WTC11 (cell line): ENCODE data around the gene NUP210. TPM values are rescaled to one million over a fixed set of nuclear protein-coding genes. Genes with fewer than 3 reads are reported as not detected.

Experiments used
- ATAC-seq: fragments of 200-7000 bp; cut with Tn5 transposase; 2 replicates; pipeline ENCODE4 v1.10.0; 2021; ENCODE audit warnings: mild to moderate bottlenecking, moderate library complexity
- CTCF ChIA-PET: fragments of 300-600 bp; sonication (Branson Sonifier 250); formaldehyde crosslinking; loops from one replicate; lab custom pipeline; 2021; ENCODE audit warnings: antibody characterized with exemption; lab: Charles Lee
- POLR2A ChIA-PET: fragments of 350-600 bp; sonication (Branson Sonifier 250); formaldehyde crosslinking; loops from one replicate; lab custom pipeline; 2021; ENCODE audit warnings: antibody characterized with exemption; lab: Charles Lee
- DNase-seq: peaks from one replicate; pipeline ENCODE4 v3.0.0; 2021; ENCODE audit warnings: low spot score
- H3K27ac Mint-ChIP-seq: 2 replicates; pipeline ENCODE4 v1.8.0; 2021; ENCODE audit warnings: mixed read lengths
- H3K27me3 Mint-ChIP-seq: 2 replicates; pipeline ENCODE4 v1.8.0; 2021; ENCODE audit warnings: low read depth, mild to moderate bottlenecking, moderate library complexity, mixed read lengths
- H3K36me3 Mint-ChIP-seq: 2 replicates; pipeline ENCODE4 v1.8.0; 2021; ENCODE audit warnings: mixed read lengths
- H3K4me1 Mint-ChIP-seq: 2 replicates; pipeline ENCODE4 v1.8.0; 2022; ENCODE audit warnings: mixed read lengths
- H3K4me3 Mint-ChIP-seq: 2 replicates; pipeline ENCODE4 v1.8.0; 2021; ENCODE audit warnings: mild to moderate bottlenecking, moderate library complexity, mixed read lengths
- H3K9me3 Mint-ChIP-seq: 2 replicates; pipeline ENCODE4 v1.8.0; 2021; ENCODE audit warnings: mixed read lengths
- IRF2 ChIP-seq: sonication (generic); formaldehyde crosslinking; IDR thresholded peaks from 2 replicates; pipeline ENCODE4 v1.8.0; 2022; ENCODE audit warnings: low read depth, missing genetic modification reagents, borderline replicate concordance
- NFYB ChIP-seq: sonication (generic); formaldehyde crosslinking; conservative IDR thresholded peaks from 2 replicates; pipeline ENCODE4 v1.8.0; 2022; ENCODE audit warnings: low read depth, missing genetic modification reagents
- NR1H2 ChIP-seq: sonication (generic); formaldehyde crosslinking; IDR thresholded peaks from 2 replicates; pipeline ENCODE4 v1.9.0; 2021; ENCODE audit warnings: mild to moderate bottlenecking, moderate library complexity, missing genetic modification reagents
- SMAD4 ChIP-seq: sonication (generic); formaldehyde crosslinking; IDR thresholded peaks from 2 replicates; pipeline ENCODE4 v1.8.0; 2022; ENCODE audit warnings: mild to moderate bottlenecking, missing genetic modification reagents
- SP1 ChIP-seq: sonication (generic); formaldehyde crosslinking; conservative IDR thresholded peaks from 2 replicates; pipeline ENCODE4 v1.8.1; 2022; ENCODE audit warnings: missing genetic modification reagents
- TEAD1 ChIP-seq: sonication (generic); formaldehyde crosslinking; IDR thresholded peaks from 2 replicates; pipeline ENCODE4 v1.8.0; 2022; ENCODE audit warnings: mild to moderate bottlenecking, missing genetic modification reagents
- total RNA-seq: library from RNA; stranded (reverse); gene quantifications from 3 replicates; pipeline ENCODE4 v1.2.3, GENCODE V29; 2021
- TF ChIP-seq, protein P1 (sequence below): sonication (generic); formaldehyde crosslinking; IDR thresholded peaks from 2 replicates; pipeline ENCODE4 v1.8.1; 2023; ENCODE audit warnings: mild to moderate bottlenecking, missing genetic modification reagents, moderate library complexity
- TF ChIP-seq, protein P2 (sequence below): sonication (generic); formaldehyde crosslinking; IDR thresholded peaks from 2 replicates; pipeline ENCODE4 v1.8.1; 2023; ENCODE audit warnings: mild to moderate bottlenecking, missing genetic modification reagents
- TF ChIP-seq, protein P3 (sequence below): sonication (generic); formaldehyde crosslinking; IDR thresholded peaks from 2 replicates; pipeline ENCODE4 v1.8.0; 2023; ENCODE audit warnings: missing genetic modification reagents, mild to moderate bottlenecking, borderline replicate concordance
- TF ChIP-seq, protein P4 (sequence below): fragments of 250-450 bp; sonication (Bioruptor Pico); IDR thresholded peaks from 2 replicates; pipeline ENCODE4 v1.8.0; 2021; ENCODE audit warnings: mild to moderate bottlenecking
- TF ChIP-seq, protein P5 (sequence below): sonication (generic); formaldehyde crosslinking; IDR thresholded peaks from 2 replicates; pipeline ENCODE4 v1.8.0; 2023; ENCODE audit warnings: mild to moderate bottlenecking, missing genetic modification reagents
- TF ChIP-seq, protein P6 (sequence below): sonication (generic); formaldehyde crosslinking; IDR thresholded peaks from 2 replicates; pipeline ENCODE4 v1.8.0; 2022; ENCODE audit warnings: mild to moderate bottlenecking, missing genetic modification reagents

NUP210 gene
- total RNA-seq, 1 experiment from 2014 or later = 59.2 TPM

DNA sequence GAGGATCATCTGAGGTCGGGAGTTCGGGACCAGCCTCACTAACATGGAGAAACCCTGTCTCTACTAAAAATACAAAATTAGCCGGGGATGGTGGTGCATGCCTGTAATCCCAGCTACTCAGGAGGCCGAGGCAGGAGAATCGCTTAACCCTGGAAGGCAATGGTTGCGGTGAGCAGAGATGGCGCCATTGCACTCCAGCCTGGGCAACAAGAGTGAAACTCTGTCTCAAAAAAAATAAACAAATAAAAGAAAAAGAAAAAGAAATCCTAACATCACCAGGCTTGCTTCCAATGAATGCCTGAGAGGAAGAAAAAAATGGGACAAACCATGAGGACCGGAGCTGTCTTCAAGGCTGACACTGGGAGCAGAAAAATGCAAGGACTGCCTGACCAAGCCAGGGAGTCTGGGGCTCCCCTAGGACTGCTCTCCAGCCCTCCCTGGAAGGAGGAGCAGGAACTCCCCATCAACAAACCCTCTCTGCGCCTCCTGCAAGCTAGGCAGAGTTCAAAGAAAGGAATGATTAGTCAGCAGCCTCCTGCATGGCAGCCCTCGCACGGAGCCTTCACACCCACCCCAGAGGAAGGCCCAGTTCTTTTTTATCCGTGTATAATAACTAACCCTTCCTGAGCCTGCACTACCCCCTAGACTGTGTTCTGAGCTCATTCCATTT is 55.4 kb downstream of the NUP210 start (continued):
- TF ChIP-seq, protein P1, sequence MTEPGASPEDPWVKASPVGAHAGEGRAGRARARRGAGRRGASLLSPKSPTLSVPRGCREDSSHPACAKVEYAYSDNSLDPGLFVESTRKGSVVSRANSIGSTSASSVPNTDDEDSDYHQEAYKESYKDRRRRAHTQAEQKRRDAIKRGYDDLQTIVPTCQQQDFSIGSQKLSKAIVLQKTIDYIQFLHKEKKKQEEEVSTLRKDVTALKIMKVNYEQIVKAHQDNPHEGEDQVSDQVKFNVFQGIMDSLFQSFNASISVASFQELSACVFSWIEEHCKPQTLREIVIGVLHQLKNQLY = no peak
- TF ChIP-seq SMAD4 (CRISPR knock-in tag) = no peak
- TF ChIP-seq, protein P2, sequence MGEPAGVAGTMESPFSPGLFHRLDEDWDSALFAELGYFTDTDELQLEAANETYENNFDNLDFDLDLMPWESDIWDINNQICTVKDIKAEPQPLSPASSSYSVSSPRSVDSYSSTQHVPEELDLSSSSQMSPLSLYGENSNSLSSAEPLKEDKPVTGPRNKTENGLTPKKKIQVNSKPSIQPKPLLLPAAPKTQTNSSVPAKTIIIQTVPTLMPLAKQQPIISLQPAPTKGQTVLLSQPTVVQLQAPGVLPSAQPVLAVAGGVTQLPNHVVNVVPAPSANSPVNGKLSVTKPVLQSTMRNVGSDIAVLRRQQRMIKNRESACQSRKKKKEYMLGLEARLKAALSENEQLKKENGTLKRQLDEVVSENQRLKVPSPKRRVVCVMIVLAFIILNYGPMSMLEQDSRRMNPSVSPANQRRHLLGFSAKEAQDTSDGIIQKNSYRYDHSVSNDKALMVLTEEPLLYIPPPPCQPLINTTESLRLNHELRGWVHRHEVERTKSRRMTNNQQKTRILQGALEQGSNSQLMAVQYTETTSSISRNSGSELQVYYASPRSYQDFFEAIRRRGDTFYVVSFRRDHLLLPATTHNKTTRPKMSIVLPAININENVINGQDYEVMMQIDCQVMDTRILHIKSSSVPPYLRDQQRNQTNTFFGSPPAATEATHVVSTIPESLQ (CRISPR knock-in tag) = no peak
- TF ChIP-seq TEAD1 = no peak
- TF ChIP-seq SP1 (CRISPR knock-in tag) = no peak

DNA sequence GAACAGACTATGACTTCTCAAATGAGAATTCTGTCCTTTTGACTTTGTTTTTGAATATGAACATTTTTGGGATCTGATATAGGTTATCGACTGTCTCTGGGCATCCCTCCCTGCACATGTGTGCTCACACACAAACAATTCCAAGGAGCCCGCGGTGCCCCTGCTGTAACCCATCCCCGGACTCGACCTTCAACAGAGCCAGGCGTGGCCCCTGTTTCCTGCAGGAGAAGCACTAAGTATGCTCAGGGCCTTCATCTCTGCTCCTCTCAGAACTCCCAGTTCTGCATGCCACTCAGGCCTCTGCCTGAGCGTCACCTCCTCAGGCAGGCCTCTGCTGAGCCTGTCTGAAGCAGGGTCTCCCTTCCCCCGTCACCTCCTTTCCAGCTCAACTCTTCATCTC is 57.6 kb downstream of the NUP210 start:
- TF ChIP-seq NR1H2 (CRISPR knock-in tag) (no peak), NFYB (CRISPR knock-in tag) (no peak), IRF2 (no peak)
- TF ChIP-seq, protein P3, sequence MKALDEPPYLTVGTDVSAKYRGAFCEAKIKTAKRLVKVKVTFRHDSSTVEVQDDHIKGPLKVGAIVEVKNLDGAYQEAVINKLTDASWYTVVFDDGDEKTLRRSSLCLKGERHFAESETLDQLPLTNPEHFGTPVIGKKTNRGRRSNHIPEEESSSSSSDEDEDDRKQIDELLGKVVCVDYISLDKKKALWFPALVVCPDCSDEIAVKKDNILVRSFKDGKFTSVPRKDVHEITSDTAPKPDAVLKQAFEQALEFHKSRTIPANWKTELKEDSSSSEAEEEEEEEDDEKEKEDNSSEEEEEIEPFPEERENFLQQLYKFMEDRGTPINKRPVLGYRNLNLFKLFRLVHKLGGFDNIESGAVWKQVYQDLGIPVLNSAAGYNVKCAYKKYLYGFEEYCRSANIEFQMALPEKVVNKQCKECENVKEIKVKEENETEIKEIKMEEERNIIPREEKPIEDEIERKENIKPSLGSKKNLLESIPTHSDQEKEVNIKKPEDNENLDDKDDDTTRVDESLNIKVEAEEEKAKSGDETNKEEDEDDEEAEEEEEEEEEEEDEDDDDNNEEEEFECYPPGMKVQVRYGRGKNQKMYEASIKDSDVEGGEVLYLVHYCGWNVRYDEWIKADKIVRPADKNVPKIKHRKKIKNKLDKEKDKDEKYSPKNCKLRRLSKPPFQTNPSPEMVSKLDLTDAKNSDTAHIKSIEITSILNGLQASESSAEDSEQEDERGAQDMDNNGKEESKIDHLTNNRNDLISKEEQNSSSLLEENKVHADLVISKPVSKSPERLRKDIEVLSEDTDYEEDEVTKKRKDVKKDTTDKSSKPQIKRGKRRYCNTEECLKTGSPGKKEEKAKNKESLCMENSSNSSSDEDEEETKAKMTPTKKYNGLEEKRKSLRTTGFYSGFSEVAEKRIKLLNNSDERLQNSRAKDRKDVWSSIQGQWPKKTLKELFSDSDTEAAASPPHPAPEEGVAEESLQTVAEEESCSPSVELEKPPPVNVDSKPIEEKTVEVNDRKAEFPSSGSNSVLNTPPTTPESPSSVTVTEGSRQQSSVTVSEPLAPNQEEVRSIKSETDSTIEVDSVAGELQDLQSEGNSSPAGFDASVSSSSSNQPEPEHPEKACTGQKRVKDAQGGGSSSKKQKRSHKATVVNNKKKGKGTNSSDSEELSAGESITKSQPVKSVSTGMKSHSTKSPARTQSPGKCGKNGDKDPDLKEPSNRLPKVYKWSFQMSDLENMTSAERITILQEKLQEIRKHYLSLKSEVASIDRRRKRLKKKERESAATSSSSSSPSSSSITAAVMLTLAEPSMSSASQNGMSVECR (CRISPR knock-in tag) = no peak
- TF ChIP-seq, protein P1 = no peak
- H3K27ac Mint-ChIP-seq = peak overlapping the region; percentile 18
- H3K36me3 Mint-ChIP-seq = peaks cover 53% of the 10 kb centered on the region
- H3K27me3 Mint-ChIP-seq = no peaks in the 10 kb centered on the region
- POLR2A ChIA-PET = no interaction called here
- peaks cover 25% of the 10 kb centered on the region for H3K4me1 Mint-ChIP-seq
- CTCF ChIA-PET = no interaction called here
- no peaks in the 10 kb centered on the region for H3K9me3 Mint-ChIP-seq
- ATAC-seq (no peak), DNase-seq (no peak)
- no peak overlapping the region for H3K4me3 Mint-ChIP-seq

DNA sequence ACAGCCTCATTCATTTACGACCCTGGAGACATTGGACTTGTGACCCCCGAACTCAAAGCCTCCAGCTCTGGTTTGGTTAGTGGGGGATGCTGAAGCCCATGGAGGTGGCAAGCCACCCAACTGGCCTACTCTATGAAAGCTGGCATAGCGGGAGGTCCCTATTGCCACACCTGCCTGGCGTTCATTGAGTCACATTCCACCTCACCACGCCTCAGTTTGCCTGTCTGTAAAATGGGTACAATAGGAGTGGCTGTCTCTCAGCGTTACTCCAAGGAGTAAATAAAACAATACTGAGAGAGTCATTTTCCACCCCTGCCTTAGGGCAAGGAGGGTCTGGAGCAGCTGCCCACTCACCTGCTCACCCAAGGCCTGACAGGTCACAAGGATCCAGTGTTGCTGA is 60.2 kb downstream of the NUP210 start:
- H3K9me3 Mint-ChIP-seq = no peaks in the 10 kb centered on the region
- H3K27ac Mint-ChIP-seq = no peak overlapping the region
- ChIA-PET CTCF (no interaction called here), POLR2A (no interaction called here)
- H3K4me3 Mint-ChIP-seq = no peak overlapping the region
- ATAC-seq = no peak
- TF ChIP-seq, protein P4, sequence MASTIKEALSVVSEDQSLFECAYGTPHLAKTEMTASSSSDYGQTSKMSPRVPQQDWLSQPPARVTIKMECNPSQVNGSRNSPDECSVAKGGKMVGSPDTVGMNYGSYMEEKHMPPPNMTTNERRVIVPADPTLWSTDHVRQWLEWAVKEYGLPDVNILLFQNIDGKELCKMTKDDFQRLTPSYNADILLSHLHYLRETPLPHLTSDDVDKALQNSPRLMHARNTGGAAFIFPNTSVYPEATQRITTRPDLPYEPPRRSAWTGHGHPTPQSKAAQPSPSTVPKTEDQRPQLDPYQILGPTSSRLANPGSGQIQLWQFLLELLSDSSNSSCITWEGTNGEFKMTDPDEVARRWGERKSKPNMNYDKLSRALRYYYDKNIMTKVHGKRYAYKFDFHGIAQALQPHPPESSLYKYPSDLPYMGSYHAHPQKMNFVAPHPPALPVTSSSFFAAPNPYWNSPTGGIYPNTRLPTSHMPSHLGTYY (CRISPR knock-in tag) = no peak
- TF ChIP-seq, protein P5, sequence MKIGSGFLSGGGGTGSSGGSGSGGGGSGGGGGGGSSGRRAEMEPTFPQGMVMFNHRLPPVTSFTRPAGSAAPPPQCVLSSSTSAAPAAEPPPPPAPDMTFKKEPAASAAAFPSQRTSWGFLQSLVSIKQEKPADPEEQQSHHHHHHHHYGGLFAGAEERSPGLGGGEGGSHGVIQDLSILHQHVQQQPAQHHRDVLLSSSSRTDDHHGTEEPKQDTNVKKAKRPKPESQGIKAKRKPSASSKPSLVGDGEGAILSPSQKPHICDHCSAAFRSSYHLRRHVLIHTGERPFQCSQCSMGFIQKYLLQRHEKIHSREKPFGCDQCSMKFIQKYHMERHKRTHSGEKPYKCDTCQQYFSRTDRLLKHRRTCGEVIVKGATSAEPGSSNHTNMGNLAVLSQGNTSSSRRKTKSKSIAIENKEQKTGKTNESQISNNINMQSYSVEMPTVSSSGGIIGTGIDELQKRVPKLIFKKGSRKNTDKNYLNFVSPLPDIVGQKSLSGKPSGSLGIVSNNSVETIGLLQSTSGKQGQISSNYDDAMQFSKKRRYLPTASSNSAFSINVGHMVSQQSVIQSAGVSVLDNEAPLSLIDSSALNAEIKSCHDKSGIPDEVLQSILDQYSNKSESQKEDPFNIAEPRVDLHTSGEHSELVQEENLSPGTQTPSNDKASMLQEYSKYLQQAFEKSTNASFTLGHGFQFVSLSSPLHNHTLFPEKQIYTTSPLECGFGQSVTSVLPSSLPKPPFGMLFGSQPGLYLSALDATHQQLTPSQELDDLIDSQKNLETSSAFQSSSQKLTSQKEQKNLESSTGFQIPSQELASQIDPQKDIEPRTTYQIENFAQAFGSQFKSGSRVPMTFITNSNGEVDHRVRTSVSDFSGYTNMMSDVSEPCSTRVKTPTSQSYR = no peak
- TF ChIP-seq, protein P6, sequence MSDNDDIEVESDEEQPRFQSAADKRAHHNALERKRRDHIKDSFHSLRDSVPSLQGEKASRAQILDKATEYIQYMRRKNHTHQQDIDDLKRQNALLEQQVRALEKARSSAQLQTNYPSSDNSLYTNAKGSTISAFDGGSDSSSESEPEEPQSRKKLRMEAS (CRISPR knock-in tag) = no peak
- no peak for TF ChIP-seq SMAD4 (CRISPR knock-in tag)
- H3K27me3 Mint-ChIP-seq = no peaks in the 10 kb centered on the region
- DNase-seq = no peak
- H3K36me3 Mint-ChIP-seq = peaks cover 70% of the 10 kb centered on the region
- peaks cover 13% of the 10 kb centered on the region for H3K4me1 Mint-ChIP-seq
